ENCODE measurements around the gene NUCB1. TPM values are rescaled to one million over a fixed set of nuclear protein-coding genes. Genes with fewer than 3 reads are reported as not detected.

Gene NUCB1
- total and polyA plus RNA-seq, 9 of the 15 experiments (the other 6 are each of a cell fraction or from before 2014, with no cell fraction given), result 3.1 to 153 (median 71.7) TPM

- TF ChIP-seq, protein P1, sequence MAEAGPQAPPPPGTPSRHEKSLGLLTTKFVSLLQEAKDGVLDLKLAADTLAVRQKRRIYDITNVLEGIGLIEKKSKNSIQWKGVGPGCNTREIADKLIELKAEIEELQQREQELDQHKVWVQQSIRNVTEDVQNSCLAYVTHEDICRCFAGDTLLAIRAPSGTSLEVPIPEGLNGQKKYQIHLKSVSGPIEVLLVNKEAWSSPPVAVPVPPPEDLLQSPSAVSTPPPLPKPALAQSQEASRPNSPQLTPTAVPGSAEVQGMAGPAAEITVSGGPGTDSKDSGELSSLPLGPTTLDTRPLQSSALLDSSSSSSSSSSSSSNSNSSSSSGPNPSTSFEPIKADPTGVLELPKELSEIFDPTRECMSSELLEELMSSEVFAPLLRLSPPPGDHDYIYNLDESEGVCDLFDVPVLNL (CRISPR knock-in tag; IDR thresholded peaks at IDR 0.05; ENCODE audit: low read depth), result no peak
- peak; percentile 67 for TF ChIP-seq EP400 (IDR thresholded peaks at IDR 0.05)
- TF ChIP-seq PURB (CRISPR knock-in tag; IDR thresholded peaks at IDR 0.05; ENCODE audit: low read depth), result no peak
- peak; percentile 88 for TF ChIP-seq POLR2G (IDR thresholded peaks at IDR 0.05; ENCODE audit: low read depth, low read length)
- peak; percentile 83 for TF ChIP-seq SAP30 (IDR thresholded peaks at IDR 0.05; ENCODE audit: borderline replicate concordance, insufficient read depth, low read depth, low read length, poor library complexity, severe bottlenecking)
- no peak for TF ChIP-seq ZBTB49 (CRISPR knock-in tag; IDR thresholded peaks at IDR 0.05; ENCODE audit: borderline replicate concordance)
- peak; percentile 48; the same call in 1 of the 2 replicates for TF ChIP-seq MEF2D (tag; conservative IDR thresholded peaks at IDR 0.05; ENCODE audit: low read depth)
- no peak for TF ChIP-seq ZMIZ1 (IDR thresholded peaks at IDR 0.05; ENCODE audit: low read depth in 2 of 2, low read length in 2 of 2)
- TF ChIP-seq ZNF395 (CRISPR knock-in tag; IDR thresholded peaks at IDR 0.05), result peak; percentile 49; the same call in 1 of the 2 replicates
- TF ChIP-seq CCNT2 (IDR thresholded peaks at IDR 0.05; ENCODE audit: borderline replicate concordance, extremely low read depth, insufficient read length, low read depth, low read length), result peak; percentile 74
- no peak for TF ChIP-seq NCOA2 (IDR thresholded peaks at IDR 0.05; ENCODE audit: partially characterized antibody in 2 of 2)
- TF ChIP-seq SREBF2 (CRISPR knock-in tag; IDR thresholded peaks at IDR 0.05), result no peak
- peak; percentile 53; the same call in 1 of the 2 replicates for TF ChIP-seq ELF4 (CRISPR knock-in tag; IDR thresholded peaks at IDR 0.05)
- TF ChIP-seq FIP1L1 (IDR thresholded peaks at IDR 0.05; ENCODE audit: low read depth, low read length, poor library complexity, severe bottlenecking), result no peak
- no peak for TF ChIP-seq ZNF140 (CRISPR knock-in tag; IDR thresholded peaks at IDR 0.05)
- peak in 1 of 2 experiments; percentile 21; a peak in 1 of 4 replicates for TF ChIP-seq TBL1XR1 (IDR thresholded peaks at IDR 0.05; ENCODE audit: low read length in 2 of 2)
- TF ChIP-seq ESRRA (IDR thresholded peaks at IDR 0.05; ENCODE audit: borderline replicate concordance, low read depth), result peak; percentile 54; the same call in 1 of the 2 replicates
Measured at GRCh38 chr19:48962029-48962848, 62.1 kb downstream of the NUCB1 start (continued).
